Rectal smooth muscle tissue (tissue), 1 donor: ENCODE results near the gene ZBTB20.

Source experiments
- H3K27ac ChIP-seq: one replicate; pipeline ENCODE4 v1.7.0; 2013; ENCODE audit warnings: low read depth, low read length, inconsistent platforms
- H3K27me3 ChIP-seq: one replicate; pipeline ENCODE4 v1.7.0; 2013; ENCODE audit warnings: low read length; ENCODE audit not compliant: control insufficient read depth, insufficient read depth
- H3K36me3 ChIP-seq: one replicate; pipeline ENCODE4 v1.7.0; 2013; ENCODE audit warnings: low read length; ENCODE audit not compliant: control insufficient read depth, insufficient read depth
- H3K4me1 ChIP-seq: one replicate; pipeline ENCODE4 v1.7.0; 2013; ENCODE audit warnings: low read length; ENCODE audit not compliant: control insufficient read depth, insufficient read depth
- H3K4me3 ChIP-seq: one replicate; pipeline ENCODE4 v1.7.0; 2013; ENCODE audit warnings: low read length
- H3K9ac ChIP-seq: one replicate; pipeline ENCODE4 v1.7.0; 2013; ENCODE audit warnings: low read length

The ZBTB20 gene

DNA sequence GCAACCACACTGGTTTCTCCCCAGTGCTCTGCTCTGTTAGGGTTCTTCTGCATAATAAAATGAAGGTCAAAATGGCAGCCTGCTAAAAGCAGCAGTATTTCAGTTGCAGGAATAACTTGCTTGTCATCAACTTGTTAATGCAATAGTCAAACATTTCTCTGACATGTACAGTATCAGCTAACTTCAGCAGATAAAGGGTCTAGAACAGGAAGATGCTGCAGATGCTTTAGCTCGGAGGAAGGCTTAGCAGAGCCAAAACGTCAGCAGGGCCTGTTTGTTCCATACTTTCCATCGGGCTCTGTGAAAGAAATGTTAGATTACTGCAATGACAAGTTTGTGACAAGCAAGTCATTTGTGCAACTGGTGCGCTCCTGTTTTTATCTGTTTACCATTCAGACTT, 561.4 kb downstream of the ZBTB20 start:
- no peak overlapping the region for H3K4me3 ChIP-seq
- H3K4me1 ChIP-seq = no peaks in the 10 kb centered on the region
- no peaks in the 10 kb centered on the region for H3K27me3 ChIP-seq
- no peak overlapping the region for H3K9ac ChIP-seq
- H3K27ac ChIP-seq = no peak overlapping the region
- H3K36me3 ChIP-seq = peaks cover 2% of the 10 kb centered on the region

DNA sequence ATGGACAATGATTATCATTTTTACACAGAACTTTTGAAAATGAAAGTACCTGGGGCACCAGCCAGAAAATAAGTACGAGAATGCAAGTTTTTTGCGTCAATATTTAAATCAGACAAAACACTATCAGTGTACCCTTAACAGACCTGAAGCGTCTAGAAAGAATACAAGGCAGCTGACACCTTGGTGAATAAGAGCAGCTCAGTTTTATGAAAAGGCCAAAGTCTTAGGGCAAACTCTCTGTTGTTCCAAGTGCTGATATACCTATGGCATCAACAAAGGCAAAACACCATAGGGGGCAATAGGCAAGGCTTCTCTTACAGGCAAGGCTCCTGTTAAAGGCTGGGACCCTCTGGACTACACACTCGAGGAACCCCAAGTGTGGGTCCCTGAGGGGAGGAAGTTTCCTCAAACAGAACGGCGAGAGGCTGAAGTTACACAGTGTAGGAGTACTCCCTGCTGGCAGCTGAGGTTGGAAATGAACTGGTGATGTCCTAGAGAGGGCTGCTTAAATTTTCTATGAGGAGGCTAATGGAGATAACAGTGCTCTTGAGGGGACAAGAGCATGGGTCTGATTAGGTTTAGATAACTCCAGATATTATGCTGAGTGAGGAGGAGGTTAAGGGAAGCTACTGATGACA, 562.2 kb downstream of the ZBTB20 start:
- Histone ChIP-seq H3K36me3 (peaks cover 2% of the 10 kb centered on the region), H3K9ac (no peak overlapping the region), H3K27ac (no peak overlapping the region), H3K4me1 (no peaks in the 10 kb centered on the region), H3K4me3 (no peak overlapping the region), H3K27me3 (no peaks in the 10 kb centered on the region)

DNA sequence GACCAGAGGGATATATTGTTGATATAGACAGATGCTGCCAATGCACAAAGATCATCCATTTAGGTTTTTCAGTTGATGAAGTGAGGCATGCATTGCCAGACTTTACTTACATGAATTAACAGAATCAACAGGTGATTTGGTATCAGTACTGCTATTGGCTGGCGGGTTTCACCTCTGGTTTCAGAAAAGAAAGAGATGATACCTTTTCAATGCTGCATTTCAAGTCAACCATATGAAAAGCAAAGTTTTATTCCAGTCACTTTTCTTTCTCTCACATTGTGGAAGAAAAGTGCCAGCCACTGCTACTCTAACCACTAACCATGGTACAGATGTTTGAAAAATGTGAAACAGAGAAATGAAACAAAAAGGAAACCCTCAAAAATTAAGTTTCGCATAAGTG, 564.2 kb downstream of the ZBTB20 start:
- Histone ChIP-seq H3K27ac (no peak overlapping the region), H3K36me3 (peaks cover 2% of the 10 kb centered on the region), H3K4me3 (no peak overlapping the region), H3K9ac (no peak overlapping the region), H3K4me1 (no peaks in the 10 kb centered on the region), H3K27me3 (no peaks in the 10 kb centered on the region)

DNA sequence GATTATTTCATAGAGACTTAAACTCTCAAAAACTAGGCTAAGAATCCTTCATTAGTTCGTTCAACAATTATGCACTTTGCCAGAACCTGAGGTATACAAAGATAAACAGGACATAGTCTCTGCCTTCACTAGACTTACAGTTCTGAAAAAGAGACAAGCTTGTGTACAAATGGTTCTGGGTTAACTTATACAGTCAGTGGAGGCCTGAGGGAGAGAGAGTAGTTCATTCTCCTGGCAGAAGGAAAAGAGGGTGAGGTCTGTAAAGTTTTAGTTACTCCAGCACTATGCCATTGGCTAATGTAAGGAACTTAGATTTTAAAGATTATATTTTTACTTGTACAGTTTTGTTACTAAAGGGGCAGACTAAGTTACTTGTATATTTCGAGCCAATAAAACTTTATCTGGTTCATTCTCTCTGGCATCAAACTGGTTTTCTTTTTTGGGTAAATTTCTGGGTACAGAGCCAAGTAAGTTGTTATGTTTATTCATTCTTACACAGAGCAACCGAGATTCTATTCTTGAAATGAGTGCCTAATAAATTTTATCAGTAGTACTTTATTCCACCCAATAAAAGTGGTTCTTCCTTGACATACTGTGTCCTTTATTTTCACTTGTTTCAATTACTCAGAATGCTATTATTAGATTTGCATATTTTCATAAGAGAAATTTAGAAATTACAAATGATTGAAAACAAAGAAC, 574.6 kb downstream of the ZBTB20 start:
- H3K36me3 ChIP-seq = no peaks in the 10 kb centered on the region
- no peak overlapping the region for H3K9ac ChIP-seq
- H3K27me3 ChIP-seq = no peaks in the 10 kb centered on the region
- H3K4me3 ChIP-seq = no peak overlapping the region
- H3K4me1 ChIP-seq = peaks cover 3% of the 10 kb centered on the region
- H3K27ac ChIP-seq = no peak overlapping the region

DNA sequence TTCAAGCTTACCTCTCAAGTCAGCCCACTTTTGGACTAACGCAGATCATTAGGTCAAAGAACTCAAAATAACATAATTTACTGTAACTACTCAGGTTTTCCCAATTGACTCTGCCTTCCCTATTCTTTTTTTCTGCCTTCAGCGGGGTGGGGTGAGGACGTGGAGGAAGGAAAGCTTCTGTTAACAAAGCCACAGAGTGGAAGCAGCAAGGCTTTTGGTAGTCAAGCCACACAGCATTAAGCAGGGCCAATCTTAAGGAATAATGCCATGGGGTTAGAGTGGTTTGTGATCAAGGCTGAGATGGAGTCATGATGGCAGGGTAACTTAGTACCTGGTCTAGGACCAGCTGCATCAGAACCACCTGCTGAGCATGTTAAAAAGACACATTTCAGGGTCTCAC, 575.7 kb downstream of the ZBTB20 start:
- Histone ChIP-seq H3K4me1 (peaks cover 3% of the 10 kb centered on the region), H3K27me3 (no peaks in the 10 kb centered on the region)

DNA sequence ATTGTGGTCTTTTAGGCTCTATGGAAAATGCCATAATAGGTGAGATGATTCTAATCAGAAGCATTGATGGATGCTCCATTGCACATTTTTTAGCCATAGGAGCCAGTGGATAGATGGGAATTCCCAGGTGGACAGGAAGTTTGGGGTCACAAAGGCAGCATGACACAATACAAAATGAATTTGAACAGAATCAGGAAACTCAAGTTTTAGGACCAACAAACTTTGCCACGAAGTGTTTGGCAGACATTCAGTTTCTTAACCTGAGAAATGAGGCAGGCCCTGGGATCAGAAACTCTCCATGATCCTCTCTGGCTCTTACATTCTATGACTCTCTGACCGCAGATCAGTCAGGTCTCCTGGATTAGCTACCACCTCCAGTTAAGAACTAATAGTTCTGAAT, 577.9 kb downstream of the ZBTB20 start:
- no peaks in the 10 kb centered on the region for H3K27me3 ChIP-seq
- H3K4me1 ChIP-seq = peaks cover 3% of the 10 kb centered on the region
- no peaks in the 10 kb centered on the region for H3K36me3 ChIP-seq
- no peak overlapping the region for H3K27ac ChIP-seq
- no peak overlapping the region for H3K4me3 ChIP-seq
- H3K9ac ChIP-seq = no peak overlapping the region

More for the DNA sequence above, 575.7 kb downstream of the ZBTB20 start:
- no peak overlapping the region for H3K4me3 ChIP-seq
- H3K27ac ChIP-seq = no peak overlapping the region
- H3K36me3 ChIP-seq = no peaks in the 10 kb centered on the region
- no peak overlapping the region for H3K9ac ChIP-seq

DNA sequence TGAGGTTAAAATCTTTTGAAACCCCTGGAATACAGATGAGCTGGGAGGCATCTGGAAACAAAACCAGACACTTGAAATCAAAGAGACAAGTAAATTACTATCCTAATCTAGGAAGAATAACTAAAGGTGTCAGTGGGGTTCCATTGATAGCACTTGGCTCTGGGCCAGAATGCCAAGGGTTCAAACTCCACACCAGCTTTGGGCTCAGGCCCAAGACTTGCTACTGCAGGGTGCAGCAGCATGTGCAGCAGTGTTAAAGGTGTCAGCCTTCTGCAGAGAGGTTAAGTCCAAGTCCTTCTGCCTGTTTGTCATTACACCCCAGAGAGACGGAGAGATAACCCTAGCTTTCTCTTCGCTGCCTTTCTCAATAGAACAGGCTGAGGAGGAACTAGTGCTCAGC, 579.3 kb downstream of the ZBTB20 start:
- no peak overlapping the region for H3K4me3 ChIP-seq
- no peaks in the 10 kb centered on the region for H3K36me3 ChIP-seq
- no peak overlapping the region for H3K9ac ChIP-seq
- H3K4me1 ChIP-seq = peaks cover 3% of the 10 kb centered on the region
- no peak overlapping the region for H3K27ac ChIP-seq
- no peaks in the 10 kb centered on the region for H3K27me3 ChIP-seq

DNA sequence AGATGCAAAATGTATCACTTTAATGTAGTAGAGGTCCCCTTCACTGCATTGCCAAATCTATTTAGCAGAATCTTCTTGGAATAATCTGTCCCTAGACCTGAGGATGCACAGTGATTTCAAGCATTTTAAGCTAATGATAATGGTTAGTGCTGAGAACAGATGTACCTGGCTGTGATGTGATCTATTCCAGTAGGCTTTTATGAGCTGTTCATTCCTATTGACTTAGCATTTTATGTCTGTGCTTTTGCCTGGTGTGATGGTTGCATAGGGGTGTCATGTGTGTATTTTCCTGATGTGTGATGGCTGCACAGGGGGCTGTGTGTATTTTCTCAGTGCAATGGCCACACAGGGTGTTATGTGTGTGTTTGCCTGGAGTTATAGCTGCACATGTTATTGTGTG, 580.3 kb downstream of the ZBTB20 start:
- Histone ChIP-seq H3K4me1 (no peaks in the 10 kb centered on the region), H3K9ac (no peak overlapping the region), H3K27ac (no peak overlapping the region), H3K36me3 (no peaks in the 10 kb centered on the region), H3K4me3 (no peak overlapping the region), H3K27me3 (no peaks in the 10 kb centered on the region)

DNA sequence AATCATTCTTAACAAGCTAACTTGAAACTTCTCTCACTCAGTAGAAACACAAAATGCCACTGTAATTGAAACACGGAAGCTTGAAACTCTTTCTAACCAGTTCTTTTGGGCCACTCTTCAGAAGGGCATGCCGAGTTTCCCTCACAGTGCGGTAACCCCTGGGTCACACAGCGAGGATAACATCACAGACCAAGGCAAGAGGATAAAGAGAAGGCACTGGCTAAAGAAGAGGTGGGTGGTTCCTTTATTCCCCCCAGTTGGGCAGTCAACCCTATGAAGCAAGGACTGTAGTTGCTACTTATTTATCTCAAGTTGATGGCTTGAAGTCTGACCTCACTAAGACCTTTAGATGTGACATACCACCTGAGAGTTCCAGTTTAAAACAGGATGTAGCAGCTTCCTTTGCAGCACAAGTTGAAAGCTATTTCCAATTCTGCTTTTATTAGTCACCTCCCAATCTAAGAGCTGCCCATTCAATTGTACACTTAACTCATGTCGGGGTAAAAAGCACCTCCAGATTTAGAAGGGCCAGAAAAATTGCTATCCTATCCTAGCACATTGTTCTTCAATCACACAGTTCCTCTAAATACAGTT, 580.8 kb downstream of the ZBTB20 start:
- H3K9ac ChIP-seq = no peak overlapping the region
- H3K36me3 ChIP-seq = no peaks in the 10 kb centered on the region
- no peak overlapping the region for H3K4me3 ChIP-seq
- H3K27me3 ChIP-seq = no peaks in the 10 kb centered on the region
- no peaks in the 10 kb centered on the region for H3K4me1 ChIP-seq
- no peak overlapping the region for H3K27ac ChIP-seq

DNA sequence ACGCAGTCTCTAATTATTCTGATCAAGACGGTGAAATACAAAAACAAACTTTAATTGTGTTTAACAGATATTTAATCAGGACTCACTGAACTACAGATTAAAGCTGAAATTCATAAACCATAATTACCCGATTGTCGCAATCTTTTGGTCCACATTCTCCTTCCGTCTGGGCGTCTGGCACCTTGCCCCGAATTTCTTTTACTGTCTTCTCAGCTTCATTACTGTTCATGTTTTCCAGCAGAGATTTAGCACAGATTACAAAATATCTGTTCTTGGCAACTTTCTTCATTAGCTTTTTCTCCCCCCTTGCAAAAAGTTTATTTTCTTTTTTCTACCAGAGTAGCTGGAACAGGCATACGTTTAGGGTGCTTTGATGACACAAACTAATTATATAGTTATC, 581.9 kb downstream of the ZBTB20 start:
- H3K27me3 ChIP-seq = no peaks in the 10 kb centered on the region
- H3K27ac ChIP-seq = no peak overlapping the region
- H3K9ac ChIP-seq = no peak overlapping the region
- H3K4me3 ChIP-seq = no peak overlapping the region
- no peaks in the 10 kb centered on the region for H3K36me3 ChIP-seq
- H3K4me1 ChIP-seq = no peaks in the 10 kb centered on the region

DNA sequence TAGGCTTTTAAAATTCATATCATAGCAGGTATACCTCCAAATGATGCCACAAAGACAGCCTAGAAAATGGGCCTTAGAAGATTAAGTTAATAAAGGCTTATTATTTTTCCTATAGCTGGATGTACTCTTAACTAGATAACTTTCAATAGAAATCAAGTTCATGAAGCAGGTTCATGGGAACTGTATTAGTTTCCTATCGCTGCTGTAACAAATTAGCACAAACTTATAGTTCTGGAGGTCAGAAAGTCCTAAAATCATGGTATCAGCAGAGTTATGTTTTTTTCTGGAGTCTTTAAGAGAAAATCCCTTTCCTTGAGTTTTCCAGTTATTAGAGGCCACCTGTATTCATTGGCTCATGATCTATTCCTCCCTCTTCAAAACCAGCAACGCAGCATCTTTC, 583.4 kb downstream of the ZBTB20 start:
- H3K4me1 ChIP-seq = no peaks in the 10 kb centered on the region
- H3K27me3 ChIP-seq = no peaks in the 10 kb centered on the region
- no peaks in the 10 kb centered on the region for H3K36me3 ChIP-seq
- no peak overlapping the region for H3K9ac ChIP-seq
- H3K4me3 ChIP-seq = no peak overlapping the region
- no peak overlapping the region for H3K27ac ChIP-seq

DNA sequence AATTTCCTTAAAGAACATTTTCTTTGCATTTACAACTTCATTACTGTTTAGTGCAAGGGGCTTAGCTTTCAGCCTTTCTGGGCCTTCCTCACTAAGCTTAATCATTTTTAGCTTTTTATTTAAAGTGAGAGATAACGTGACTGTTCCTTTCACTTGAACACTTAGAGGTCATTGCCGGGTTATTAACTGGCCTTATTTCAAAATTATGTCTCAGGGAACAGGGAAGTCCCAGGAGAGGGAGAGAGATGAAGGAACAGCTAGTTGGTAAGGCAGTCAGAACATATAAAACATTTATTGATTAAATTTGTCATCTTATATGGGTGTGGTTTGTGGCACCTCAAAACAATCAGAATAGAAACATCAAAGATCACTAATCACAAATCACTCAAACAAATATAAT, 584.5 kb downstream of the ZBTB20 start:
- no peaks in the 10 kb centered on the region for H3K4me1 ChIP-seq
- no peaks in the 10 kb centered on the region for H3K27me3 ChIP-seq
- H3K36me3 ChIP-seq = no peaks in the 10 kb centered on the region
- no peak overlapping the region for H3K4me3 ChIP-seq
- no peak overlapping the region for H3K27ac ChIP-seq
- H3K9ac ChIP-seq = no peak overlapping the region

DNA sequence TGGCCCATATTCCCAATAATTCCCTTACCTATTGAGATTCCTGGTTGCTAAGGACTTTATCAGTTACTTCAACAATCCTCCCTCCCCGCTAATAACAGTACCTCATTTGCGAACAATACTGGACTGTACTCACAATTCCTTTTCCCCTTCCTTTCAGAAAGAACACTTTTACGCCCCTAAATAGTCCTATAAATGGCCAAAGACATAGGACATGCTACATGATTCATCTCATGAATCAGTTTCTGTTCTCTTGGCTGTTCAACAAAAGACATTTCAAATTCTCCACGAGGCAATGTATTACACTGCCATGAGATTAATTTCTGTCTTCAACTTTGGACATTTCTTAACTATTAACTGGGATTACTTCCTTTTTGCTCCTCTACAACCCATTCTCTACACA, 588.8 kb downstream of the ZBTB20 start:
- H3K9ac ChIP-seq = no peak overlapping the region
- H3K4me1 ChIP-seq = no peaks in the 10 kb centered on the region
- H3K36me3 ChIP-seq = no peaks in the 10 kb centered on the region
- H3K27ac ChIP-seq = no peak overlapping the region
- no peaks in the 10 kb centered on the region for H3K27me3 ChIP-seq
- no peak overlapping the region for H3K4me3 ChIP-seq
